ENCODE results near the gene TSPEAR. TPM values are rescaled to one million over a fixed set of nuclear protein-coding genes. Genes with fewer than 3 reads are reported as not detected.
"Not testable (repeated sequence)": the region's sequence is repeated elsewhere in the genome, so short reads cannot be mapped to it uniquely, and the experiment has no call there.

TSPEAR gene
- total RNA-seq, 6 experiments from 2014 or later: not detected

DNA sequence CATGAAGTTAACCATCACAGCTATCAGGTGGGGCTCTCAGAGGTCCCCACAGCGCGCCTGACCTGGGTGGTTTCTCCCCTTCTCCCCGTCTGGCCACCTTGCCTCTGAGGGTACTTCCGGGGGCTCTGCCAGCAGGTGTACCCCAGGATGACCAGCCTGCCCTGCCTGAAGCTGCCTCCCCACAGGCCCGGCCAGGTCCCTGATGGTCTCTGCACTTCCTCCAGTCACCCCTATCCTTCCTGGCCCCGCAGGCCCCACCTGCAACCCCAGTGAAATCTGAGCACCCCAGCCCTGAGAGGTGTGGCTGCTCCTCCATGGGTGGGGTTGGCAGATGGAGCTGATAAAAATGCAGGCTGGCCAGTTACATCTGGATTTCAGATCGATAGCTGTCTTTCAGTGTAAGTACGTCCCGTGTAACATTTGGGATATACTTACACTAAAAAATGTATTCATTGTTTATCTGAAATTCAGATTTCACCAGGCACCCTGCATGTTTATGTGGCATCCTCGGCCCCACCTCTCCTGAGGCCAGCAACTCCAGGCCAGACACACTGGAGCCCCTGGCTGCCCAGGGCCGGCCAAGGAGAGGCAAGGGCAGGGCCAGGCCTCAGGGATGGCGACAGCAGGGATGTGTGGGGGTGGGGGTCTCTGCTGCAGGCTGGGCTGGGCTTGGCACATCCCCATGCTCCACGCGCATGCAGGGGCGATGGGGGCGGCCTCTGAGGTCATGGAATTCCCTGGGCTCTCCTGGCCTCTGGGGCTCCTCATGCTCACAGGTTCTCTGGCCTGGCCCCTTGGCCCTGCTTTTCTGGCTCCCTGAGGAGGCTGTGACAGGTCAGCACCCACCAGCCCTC, 230.9 kb downstream of the TSPEAR start:
- intact Hi-C loops (cut with DNase I): no loop called here
- Histone ChIP-seq H3K4me3 (no peak overlapping the region), H3K36me3 (no peaks in the 10 kb centered on the region), H3K27ac (peak overlapping the region in 2 of 3 donors; percentile 12 to 29), H3K4me1 (peaks cover 0 to 27% (median 13%) of the 10 kb centered on the region in 4 donors), H3K27me3 (no peaks in the 10 kb centered on the region), H3K9me3 (no peaks in the 10 kb centered on the region)
- DNase-seq (peak in 1 of 3 donors; percentile 54), ATAC-seq (no peak)
- TF ChIP-seq, protein P1, sequence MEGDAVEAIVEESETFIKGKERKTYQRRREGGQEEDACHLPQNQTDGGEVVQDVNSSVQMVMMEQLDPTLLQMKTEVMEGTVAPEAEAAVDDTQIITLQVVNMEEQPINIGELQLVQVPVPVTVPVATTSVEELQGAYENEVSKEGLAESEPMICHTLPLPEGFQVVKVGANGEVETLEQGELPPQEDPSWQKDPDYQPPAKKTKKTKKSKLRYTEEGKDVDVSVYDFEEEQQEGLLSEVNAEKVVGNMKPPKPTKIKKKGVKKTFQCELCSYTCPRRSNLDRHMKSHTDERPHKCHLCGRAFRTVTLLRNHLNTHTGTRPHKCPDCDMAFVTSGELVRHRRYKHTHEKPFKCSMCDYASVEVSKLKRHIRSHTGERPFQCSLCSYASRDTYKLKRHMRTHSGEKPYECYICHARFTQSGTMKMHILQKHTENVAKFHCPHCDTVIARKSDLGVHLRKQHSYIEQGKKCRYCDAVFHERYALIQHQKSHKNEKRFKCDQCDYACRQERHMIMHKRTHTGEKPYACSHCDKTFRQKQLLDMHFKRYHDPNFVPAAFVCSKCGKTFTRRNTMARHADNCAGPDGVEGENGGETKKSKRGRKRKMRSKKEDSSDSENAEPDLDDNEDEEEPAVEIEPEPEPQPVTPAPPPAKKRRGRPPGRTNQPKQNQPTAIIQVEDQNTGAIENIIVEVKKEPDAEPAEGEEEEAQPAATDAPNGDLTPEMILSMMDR (IDR thresholded peaks at IDR 0.05): no peak
- TF ChIP-seq POLR2A (IDR thresholded peaks at IDR 0.05): no peak
- WGBS (ENCODE audit: insufficient coverage, low coverage, low lambda C conversion rate, missing lambda C conversion rate): 66% methylated on average over 7 of the region's 16 CpGs

DNA sequence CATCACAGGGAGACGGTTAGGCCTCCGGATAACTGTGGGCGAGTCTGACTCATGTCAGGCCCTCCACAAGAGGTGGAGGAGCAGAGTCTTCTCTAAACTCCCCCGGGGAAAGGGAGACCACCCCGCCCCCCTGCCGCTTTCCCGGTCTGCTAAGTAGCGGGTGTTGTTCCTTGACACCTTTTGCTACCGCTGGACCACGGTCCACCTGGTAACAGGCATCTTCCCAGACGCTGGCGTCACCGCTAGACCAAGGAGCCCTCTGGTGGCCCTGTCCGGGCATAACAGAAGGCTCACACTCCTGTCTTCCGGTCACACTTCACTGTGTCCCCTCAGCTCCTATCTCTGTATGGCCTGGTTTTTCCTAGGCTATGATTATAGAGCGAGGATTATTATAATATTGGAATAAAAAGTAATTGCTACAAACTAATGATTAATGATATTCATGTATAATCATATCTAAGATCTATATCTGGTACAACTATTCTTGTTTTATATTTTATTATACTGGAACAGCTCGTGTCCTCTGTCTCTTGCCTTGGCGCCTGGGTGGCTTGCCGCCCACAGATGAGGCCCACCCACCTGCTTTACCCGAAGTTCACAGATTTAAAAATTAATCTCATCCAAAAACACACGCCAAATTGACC, 231.7 kb downstream of the TSPEAR start:
- ATAC-seq; H3K27me3 ChIP-seq; H3K36me3 ChIP-seq; H3K9me3 ChIP-seq; intact Hi-C loops (cut with DNase I); H3K4me3 ChIP-seq: not testable (repeated sequence)
- TF ChIP-seq, protein P1 (IDR thresholded peaks at IDR 0.05): peak; percentile 50 to 74 (median 70)
- H3K4me1 ChIP-seq: peaks cover 0 to 27% (median 13%) of the 10 kb centered on the region in 4 donors
- peak overlapping the region in 2 of 3 donors; percentile 84 to 98 for H3K27ac ChIP-seq
- DNase-seq: peak; percentile 64 to 77 (median 76)
- 32% methylated on average over 19 of the region's 21 CpGs for WGBS (ENCODE audit: insufficient coverage, low coverage, low lambda C conversion rate, missing lambda C conversion rate)

DNA sequence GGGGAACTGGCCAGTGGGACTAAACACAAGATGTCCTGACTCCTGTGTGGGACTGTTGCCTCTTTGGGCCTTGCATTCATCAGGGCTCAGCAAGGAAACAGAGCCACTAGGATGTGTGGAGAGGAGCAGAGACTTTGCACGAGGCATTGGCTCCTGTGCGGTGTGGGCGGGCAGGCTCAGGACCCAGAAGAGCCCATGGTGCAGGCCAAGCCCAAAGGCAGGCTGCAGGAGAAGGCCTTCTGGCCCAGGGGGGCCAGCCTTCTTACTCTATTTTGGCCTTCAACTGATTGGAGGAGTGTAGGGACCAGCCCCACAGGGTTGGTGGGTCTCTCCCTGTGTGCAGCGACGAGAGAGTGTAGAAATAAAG, 232.6 kb downstream of the TSPEAR start:
- intact Hi-C loops (cut with DNase I): no loop called here
- H3K4me3 ChIP-seq: peak overlapping the region in 1 of 3 donors; percentile 33
- no peaks in the 10 kb centered on the region for H3K27me3 ChIP-seq
- H3K9me3 ChIP-seq: no peaks in the 10 kb centered on the region
- DNase-seq (no peak), ATAC-seq (no peak)
- no peaks in the 10 kb centered on the region for H3K36me3 ChIP-seq
- peak overlapping the region; percentile 63 to 98 (median 84) for H3K27ac ChIP-seq
- WGBS (ENCODE audit: insufficient coverage, low coverage, low lambda C conversion rate, missing lambda C conversion rate): 47% methylated on average over 4 of the region's 5 CpGs
- H3K4me1 ChIP-seq: peaks cover 0 to 27% (median 13%) of the 10 kb centered on the region in 4 donors
- TF ChIP-seq POLR2A (IDR thresholded peaks at IDR 0.05): peak; percentile 4
- TF ChIP-seq, protein P1 (IDR thresholded peaks at IDR 0.05): no peak

DNA sequence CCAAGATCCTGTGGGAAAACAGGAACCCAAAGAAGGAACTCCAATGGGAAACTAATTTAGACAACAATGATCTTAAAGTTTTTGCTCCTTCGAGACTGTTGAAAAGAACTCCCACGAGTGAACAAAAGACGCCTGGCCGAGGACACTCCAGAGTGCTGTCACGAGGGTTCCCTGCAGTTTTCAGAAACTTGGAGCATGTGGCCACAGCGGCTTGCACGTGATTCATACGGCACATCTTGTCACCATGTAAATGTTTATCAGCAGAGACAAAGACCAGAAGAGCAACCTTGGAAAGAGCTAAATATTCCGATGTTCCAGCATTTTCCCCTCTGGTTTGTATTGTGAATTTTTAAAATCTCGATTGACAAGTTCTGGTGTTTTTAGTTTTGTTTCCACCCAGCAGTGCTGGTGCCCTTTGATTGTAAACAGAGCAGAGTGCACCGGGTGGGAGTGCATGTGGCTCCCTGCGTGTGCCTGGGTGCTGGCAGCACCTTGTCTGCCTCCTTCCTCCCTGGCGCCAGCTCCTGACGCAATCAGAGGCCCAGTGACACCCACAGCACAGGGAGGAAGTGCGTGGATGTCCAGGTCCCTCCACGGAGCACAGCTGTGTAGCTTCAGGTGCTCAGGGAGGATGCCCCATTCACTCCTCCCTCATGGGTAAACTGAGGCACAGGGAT, 233.1 kb downstream of the TSPEAR start:
- TF ChIP-seq POLR2A (IDR thresholded peaks at IDR 0.05): peak; percentile 35
- TF ChIP-seq, protein P1 (IDR thresholded peaks at IDR 0.05): no peak
- H3K4me1 ChIP-seq: peaks cover 0 to 27% (median 13%) of the 10 kb centered on the region in 4 donors
- WGBS (ENCODE audit: insufficient coverage, low coverage, low lambda C conversion rate, missing lambda C conversion rate): 29% methylated on average over 11 of the region's 16 CpGs
- H3K27me3 ChIP-seq: no peaks in the 10 kb centered on the region
- H3K36me3 ChIP-seq: no peaks in the 10 kb centered on the region
- DNase-seq: peak; percentile 86 to 95 (median 94)
- intact Hi-C loops (cut with DNase I): no loop called here
- H3K4me3 ChIP-seq: peak overlapping the region in 2 of 3 donors; percentile 13 to 33
- ATAC-seq: peak; percentile 74 to 84 (median 82)
- H3K27ac ChIP-seq: peak overlapping the region; percentile 63 to 98 (median 84)
- no peaks in the 10 kb centered on the region for H3K9me3 ChIP-seq

All from right lobe of liver (tissue), 6 donors.